GM12892 (cell line): Measurements from ENCODE around the gene PMM2.
A peak's percentile ranks its signal among the peaks of the same experiment; 100 is the strongest.
"Not testable (repeated sequence)": the region's sequence is repeated elsewhere in the genome, so short reads cannot be mapped to it uniquely, and the experiment has no call there.

Experiments used
- DNase-seq: peaks from one replicate; pipeline ENCODE4 v3.0.0; 2011; ENCODE audit not compliant: insufficient read length
- FAIRE-seq: peaks from 2 replicates; lab custom pipeline; 2011; peaks lifted over from hg19 to GRCh38; lab: Jason Lieb, UNC
- POLR2A ChIP-seq: IDR thresholded peaks from 2 replicates; pipeline ENCODE4 v1.6.1; 2011; ENCODE audit warnings: low read depth, low read length, control low read depth
- POLR2AphosphoS5 ChIP-seq: IDR thresholded peaks from 2 replicates; pipeline ENCODE4 v1.6.1; 2011; ENCODE audit warnings: low read depth, low read length, control low read depth
- TAF1 ChIP-seq: IDR thresholded peaks from 2 replicates; pipeline ENCODE4 v1.6.1; 2011; ENCODE audit warnings: low read depth, mild to moderate bottlenecking, control low read depth, low read length, borderline replicate concordance

Gene PMM2

DNA sequence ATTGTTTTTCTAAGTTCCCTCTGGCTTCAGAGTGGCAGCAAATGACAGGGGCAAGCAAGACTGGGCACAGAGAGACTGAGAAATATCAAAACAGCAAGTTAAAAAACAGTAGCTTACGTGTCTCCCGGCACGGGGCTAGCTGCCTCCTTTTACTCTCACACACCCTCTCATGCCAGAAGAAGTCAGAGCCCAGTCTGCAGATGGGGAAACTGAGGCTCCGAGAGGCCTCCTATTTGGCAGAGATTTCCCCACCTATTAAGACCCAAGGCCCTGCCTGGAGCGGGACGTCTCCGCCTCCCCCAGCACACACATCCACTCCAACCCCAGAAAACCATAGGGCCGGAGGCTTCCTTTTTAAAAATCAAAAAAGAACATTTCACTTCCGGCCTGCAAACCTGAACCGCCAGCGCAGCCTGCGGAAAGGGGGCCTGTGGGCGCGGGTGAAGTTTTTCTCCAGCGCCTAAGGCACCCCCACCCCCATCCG lies 70.3 kb downstream of the PMM2 start:
- FAIRE-seq (no peak), DNase-seq (no peak)

DNA sequence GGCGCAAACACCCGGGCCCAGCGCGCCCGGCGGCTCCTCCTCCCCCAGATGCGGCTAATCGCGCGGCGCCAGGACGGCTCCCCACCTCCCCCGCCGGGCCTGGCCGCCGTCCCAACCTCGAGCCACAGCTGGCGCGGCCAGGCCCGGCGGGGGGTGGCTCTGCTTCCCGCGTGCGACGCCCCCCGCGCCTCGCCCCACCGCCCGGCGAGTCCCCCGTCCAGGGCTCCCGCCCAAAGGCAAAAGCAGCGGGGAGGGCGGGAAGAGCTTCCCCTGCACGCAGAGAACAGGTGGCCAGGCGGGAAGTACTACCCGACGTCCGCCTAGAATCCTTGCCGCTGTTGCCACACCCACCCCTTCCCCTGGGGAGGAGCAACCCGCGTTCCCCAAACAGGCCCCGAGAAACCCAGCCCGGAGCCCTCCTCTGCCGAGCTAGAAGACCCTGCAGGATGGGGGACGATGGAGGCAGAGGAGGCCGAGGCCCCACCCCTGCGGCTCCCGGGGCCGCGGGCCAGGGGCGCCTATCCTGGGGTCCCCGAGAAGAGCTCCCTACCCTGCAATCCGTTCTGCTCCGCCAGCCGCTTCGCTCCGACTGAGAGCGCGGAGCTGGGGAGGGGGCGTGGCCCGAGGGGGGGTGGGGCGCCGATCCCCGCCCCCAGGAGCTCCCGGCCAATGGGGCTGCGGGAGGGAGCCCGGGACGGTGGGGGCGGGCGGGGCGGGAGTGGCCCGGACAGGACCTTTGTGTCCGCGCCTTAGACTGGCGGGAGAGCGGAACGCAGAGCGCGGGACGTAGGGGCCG lies 71.0 kb downstream of the PMM2 start, which contains the start of gene CARHSP1:
Gene CARHSP1, minus strand, starts transcription at position 591 of the 796 bp plus-strand sequence. CDS start 9,678 bp downstream, outside the sequence.
- peak; percentile 69 for FAIRE-seq
- TF ChIP-seq POLR2AphosphoS5 (peak; percentile 73), POLR2A (peak; percentile 84), TAF1 (peak; percentile 92)
- peak; percentile 94 for DNase-seq

More for the DNA sequence above, 70.3 kb downstream of the PMM2 start:
- TF ChIP-seq POLR2A (no peak), POLR2AphosphoS5 (no peak), TAF1 (no peak)

DNA sequence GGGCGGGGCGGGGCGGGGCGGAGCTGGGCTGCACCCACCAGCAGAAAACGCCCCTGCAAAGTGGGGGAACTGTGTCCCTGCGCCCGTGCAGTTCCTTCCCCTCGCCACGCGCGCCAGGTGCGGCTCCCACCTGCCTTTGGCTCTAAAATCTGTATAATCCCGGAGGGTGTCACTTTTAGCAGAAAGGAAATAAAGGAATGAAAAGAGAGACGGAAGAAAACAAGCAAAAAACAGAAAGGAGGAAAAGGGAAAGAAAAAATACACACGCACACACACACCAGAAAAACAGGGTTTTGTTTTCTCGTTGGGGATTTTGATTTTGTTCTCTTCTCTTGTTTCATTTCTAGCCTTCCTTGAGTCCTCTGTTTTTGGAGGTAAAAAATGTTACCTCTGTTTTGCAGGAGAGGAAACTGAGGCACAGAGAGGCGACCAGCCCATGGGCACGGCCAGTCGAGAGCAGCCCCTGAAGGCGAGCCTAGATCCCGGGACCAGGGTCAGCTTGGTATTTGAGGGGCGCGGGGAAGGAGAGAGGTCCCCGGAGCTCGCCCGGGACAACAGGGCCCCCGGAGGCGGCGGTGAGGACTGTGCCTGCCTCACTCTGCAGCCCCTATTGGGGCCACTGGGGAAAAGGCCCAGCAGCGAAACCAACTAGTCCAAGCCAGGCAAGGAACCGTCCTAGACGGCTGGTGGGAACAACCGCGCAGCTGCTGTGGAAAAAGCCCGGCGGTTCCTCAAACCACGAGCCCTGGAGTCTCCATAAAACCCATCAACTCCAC lies 71.8 kb downstream of the PMM2 start:
- FAIRE-seq = no peak
- TF ChIP-seq POLR2A (peak; percentile 39; the same call in 1 of the 2 replicates), POLR2AphosphoS5 (0 out of 2 replicates have a peak, but pooled peaks have one; percentile 7), TAF1 (no peak)
- no peak for DNase-seq

DNA sequence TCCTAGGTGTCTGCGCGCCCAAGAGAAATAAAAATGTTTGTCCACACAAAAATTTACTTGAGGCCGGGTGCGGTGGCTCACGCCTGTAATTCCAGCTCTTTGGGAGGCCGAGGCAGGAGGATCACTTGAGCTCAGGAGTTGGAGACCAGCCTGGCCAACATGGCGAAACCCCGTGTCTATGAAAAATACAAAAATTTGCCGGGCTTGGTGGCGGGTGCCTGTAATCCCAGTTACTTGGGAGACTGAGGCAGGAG lies 72.3 kb downstream of the PMM2 start:
- not testable (repeated sequence) for DNase-seq, FAIRE-seq

DNA sequence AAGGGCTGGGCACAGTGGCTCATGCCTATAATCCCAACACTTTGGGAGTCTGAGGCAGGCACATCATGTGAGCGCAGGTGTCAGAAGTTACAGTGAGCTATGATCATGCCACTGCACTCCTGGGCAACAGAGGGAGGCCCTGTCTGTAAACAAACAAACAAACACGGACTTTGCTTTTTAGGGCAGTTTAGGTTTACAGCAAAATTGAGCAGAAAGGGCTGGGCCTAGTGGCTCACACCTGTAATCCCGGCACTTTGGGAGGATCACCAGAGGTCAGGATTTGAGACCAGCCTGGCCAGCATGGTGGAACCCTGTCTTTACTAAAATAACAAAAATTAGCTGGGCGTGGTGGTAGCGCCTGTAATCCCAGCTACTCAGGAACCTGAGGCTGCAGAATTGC lies 74.4 kb downstream of the PMM2 start:
- FAIRE-seq (no peak), DNase-seq (no peak)
- no peak for TF ChIP-seq TAF1
- TF ChIP-seq POLR2A = no peak
- no peak for TF ChIP-seq POLR2AphosphoS5

DNA sequence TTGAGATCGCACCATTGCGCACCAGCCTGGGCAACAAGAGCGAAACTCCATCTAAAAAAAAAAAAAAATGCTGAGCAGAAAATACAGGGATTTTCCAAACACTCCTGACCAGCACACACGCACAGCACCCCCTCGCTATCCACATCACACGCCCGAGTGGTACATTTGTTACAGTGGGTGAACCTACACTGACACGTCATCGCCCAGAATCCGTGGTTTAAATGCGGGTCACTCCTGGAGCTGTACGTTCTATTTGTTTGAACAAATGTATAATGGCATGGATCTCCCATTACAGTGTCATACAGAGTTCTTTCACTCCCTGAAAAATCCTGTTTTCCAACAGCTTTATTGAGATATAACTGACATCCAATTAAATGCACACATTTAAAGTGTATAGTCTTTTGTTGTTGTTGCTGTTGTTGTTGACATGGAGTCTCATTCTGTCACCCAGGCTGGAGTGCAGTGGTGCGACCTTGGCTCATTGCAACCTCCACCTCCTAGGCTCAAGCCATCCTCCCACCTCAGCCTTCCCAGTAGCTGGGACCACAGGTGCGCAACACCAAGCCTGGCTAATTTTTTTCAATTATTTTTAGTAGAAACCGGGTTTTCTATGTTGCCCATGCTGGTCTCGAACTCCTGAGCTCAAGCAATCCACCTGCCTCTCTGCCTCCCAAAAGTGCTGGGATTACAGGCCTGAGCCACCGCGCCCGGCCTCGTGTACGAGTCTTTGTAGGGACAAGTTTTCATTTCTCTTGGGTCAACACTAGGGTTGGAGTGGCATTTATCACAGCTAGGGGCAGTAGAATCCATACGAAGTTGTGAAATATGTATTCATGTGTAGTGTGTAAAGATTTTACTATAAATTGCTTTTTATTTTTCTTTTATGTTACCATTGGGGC lies 75.6 kb downstream of the PMM2 start:
- DNase-seq = no peak
- TF ChIP-seq POLR2AphosphoS5 (no peak), POLR2A (no peak), TAF1 (no peak)
- FAIRE-seq = no peak

DNA sequence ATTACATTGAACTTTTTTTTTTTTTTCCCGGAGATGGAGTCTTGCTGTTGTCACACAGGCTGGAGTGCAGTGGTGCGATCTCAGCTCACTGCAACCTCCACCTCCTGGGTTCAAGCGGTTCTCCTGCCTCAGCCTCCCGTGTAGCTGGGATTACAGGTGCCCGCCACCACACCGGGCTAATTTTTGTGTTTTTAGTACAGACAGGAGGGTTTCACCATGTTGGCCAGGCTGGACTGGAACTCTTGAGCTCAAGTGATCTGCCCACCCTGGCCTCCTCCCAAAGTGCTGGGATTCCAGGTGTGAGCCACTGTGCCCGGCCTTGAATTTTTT lies 76.2 kb downstream of the PMM2 start:
- not testable (repeated sequence) for DNase-seq, FAIRE-seq

DNA sequence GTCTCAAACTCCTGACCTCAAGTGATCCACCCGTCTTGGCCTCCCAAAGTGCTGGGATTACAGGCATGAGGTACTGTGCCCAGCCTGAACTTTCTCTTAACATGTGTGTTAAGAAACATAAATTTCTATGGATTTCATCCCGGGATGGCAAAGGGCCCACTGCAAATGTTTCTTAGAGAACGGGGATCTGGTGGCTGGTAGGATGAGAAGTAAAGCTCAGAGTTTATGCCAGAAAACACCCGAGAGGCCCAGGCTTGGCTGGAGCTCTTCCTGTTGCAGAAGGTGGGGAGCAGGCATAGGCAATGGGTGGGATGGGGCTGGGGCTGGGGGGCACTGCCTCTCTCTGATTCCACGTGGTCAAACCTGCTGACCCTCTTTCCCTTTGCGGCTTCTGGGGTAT lies 76.7 kb downstream of the PMM2 start:
- no peak for FAIRE-seq
- DNase-seq = no peak
- TF ChIP-seq POLR2AphosphoS5 = no peak
- no peak for TF ChIP-seq POLR2A

DNA sequence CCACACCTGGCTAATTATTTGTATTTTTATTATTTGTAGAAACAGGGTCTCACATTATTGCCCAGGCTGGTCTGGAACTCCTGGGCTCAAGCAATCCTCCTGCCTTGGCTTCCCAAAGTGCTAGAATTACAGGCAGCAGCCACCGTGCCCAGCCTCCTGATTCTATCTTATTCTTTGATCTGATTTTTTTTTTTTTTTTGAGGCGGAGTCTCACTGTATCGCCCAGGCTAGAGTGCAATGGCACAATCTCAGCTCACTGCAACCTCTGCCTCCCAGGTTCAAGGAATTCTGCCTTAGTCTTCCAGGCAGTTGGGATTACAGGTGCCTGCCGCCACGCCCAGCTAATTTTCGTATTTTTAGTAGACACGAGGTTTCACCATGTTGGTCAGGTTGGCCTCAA lies 77.7 kb downstream of the PMM2 start:
- not testable (repeated sequence) for FAIRE-seq

DNA sequence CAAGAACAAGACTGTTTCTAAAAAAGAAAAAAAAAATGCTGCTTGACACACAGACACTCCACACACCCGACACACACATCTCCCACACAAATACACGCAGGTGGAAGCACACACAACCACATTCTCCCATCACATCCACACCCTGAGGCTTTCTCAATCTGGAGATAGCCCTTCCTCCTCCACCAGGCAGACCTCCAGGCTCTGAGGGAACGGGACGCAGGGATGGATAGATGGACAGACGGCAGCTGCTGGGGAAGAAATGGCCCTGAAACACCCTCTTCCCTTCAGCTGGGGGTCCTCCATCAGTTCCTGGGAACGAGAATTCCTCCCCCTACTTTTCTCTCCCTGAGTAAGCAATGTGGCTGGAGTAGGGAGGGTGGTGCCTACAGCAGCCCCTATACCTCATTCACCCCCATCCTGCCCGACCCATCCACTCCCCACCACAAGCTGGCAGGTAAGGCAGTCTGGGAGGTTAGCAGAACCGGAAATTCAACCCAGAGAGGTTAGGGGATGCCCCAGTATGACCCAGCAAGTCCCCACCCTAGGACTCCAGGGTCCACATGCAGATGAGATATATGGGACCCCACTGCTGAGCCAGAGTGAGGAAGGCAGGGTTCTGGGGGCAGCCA lies 80.4 kb downstream of the PMM2 start:
- DNase-seq (no peak), FAIRE-seq (no peak)
- TF ChIP-seq POLR2AphosphoS5 (no peak), TAF1 (no peak), POLR2A (no peak)

More for the DNA sequence above, 77.7 kb downstream of the PMM2 start:
- DNase-seq = not testable (repeated sequence)

DNA sequence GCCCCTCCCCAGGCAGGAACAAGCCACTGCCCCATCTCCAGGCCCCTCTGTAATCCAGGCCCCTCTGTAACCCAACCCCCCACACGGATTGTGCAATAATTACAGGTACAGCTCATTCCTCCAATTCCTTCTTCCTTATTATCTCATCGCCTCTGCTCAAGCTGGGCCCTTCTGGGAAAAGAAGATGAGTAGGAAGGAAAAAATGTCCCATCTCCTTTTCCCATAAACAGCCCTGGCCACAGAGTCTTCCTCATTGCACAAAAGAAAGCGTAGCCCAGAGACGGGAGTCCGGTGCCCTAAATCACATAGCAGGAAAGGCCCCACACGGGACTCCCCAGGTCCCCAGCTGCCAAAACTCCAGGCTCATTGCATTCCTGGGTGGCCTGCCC lies 80.9 kb downstream of the PMM2 start:
- TF ChIP-seq TAF1 (no peak), POLR2A (no peak), POLR2AphosphoS5 (no peak)
- DNase-seq = no peak
- FAIRE-seq = no peak

DNA sequence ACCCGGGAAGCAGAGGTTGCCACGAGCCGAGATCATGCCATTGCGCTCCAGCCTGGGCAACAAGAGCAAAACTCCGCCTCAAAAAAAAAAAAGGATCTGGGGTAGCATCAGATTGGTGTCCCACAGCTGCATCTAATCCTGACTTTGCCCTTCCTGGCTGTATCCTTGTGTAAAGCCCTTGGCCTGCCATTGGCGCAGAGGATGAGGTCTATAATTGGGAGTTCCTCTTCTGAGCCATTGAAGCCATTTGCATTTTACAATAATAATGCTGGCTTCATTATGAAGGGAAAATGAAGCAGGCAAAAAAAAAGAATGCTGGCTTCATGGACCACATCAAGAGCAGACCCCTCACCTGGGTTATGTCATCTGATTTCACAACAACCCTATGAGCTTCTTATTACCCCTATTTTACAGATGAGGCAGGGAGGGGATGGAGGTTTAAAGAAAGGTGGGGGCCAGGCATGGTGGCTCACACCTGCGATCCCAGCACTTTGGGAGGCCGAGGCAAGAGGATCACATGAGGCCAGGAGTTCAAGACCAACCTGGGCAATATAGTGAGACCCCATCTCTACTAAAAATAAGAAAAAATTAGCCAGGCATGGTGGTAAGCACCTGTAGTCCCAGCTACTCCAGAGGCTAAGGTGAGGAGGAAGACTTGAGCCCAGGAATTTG lies 83.3 kb downstream of the PMM2 start:
- TF ChIP-seq POLR2AphosphoS5 (no peak), TAF1 (no peak), POLR2A (no peak)
- FAIRE-seq (no peak), DNase-seq (no peak)
